Measurements from ENCODE around the gene CASP8.

DNA sequence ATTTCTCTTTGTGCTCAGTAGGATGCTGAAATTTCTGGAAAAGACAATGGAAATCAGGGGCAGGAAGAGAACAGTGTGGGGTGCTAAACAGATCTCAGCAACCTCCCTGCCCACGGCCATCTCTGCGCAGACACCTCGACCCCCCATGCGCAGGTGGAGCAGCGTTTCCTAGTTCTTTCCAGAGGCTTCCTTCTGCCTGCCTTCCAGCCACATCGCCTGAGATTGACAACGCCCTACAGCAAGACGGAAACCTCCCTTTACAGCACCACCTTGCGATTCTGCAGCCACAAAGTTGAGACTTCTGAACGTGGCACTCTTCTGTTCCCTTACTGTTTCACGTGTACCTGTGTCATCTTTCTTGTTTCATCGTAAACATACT lies 31.4 kb upstream of the CASP8 start:
- TF ChIP-seq POLR2A (IDR thresholded peaks at IDR 0.05): no peak
- TF ChIP-seq, protein P1, sequence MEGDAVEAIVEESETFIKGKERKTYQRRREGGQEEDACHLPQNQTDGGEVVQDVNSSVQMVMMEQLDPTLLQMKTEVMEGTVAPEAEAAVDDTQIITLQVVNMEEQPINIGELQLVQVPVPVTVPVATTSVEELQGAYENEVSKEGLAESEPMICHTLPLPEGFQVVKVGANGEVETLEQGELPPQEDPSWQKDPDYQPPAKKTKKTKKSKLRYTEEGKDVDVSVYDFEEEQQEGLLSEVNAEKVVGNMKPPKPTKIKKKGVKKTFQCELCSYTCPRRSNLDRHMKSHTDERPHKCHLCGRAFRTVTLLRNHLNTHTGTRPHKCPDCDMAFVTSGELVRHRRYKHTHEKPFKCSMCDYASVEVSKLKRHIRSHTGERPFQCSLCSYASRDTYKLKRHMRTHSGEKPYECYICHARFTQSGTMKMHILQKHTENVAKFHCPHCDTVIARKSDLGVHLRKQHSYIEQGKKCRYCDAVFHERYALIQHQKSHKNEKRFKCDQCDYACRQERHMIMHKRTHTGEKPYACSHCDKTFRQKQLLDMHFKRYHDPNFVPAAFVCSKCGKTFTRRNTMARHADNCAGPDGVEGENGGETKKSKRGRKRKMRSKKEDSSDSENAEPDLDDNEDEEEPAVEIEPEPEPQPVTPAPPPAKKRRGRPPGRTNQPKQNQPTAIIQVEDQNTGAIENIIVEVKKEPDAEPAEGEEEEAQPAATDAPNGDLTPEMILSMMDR (IDR thresholded peaks at IDR 0.05): no peak
